GM18517 (cell line): Measurements from ENCODE around the gene NCBP3.
A peak's percentile ranks its signal among the peaks of the same experiment; 100 is the strongest.

Experiments used
- ATAC-seq: cut with Tn5 transposase; IDR thresholded peaks from one replicate; pipeline ENCODE4 v1.9.1; 2021; ENCODE audit warnings: mild to moderate bottlenecking, moderate library complexity; ENCODE audit not compliant: unreplicated experiment

The NCBP3 gene

GRCh38 chr17:3813171-3813570, 32.9 kb downstream of the NCBP3 start:
- ATAC-seq, result no peak

- ATAC-seq, result no peak
These were observed 33.3 kb downstream of the NCBP3 start for GRCh38 chr17:3812771-3813170.

GRCh38 chr17:3812284-3812683, 33.8 kb downstream of the NCBP3 start:
- no peak for ATAC-seq

- ATAC-seq, result no peak
These were observed 36.0 kb downstream of the NCBP3 start for GRCh38 chr17:3810019-3810418.

GRCh38 chr17:3809135-3809534, 36.9 kb downstream of the NCBP3 start:
- ATAC-seq, result no peak

- no peak for ATAC-seq
These were observed 37.3 kb downstream of the NCBP3 start for GRCh38 chr17:3808701-3809100.

GRCh38 chr17:3805581-3805980, 40.5 kb downstream of the NCBP3 start:
- no peak for ATAC-seq

- peak; percentile 49 for ATAC-seq
These were observed 41.5 kb downstream of the NCBP3 start for GRCh38 chr17:3804503-3804931.

GRCh38 chr17:3803308-3803640, 42.8 kb downstream of the NCBP3 start:
- no peak for ATAC-seq

GRCh38 chr17:3802461-3803307, 43.4 kb downstream of the NCBP3 start:
- ATAC-seq, result no peak

- no peak for ATAC-seq
These were observed 44.3 kb downstream of the NCBP3 start for GRCh38 chr17:3801792-3802191.

GRCh38 chr17:3801347-3801746, 44.7 kb downstream of the NCBP3 start:
- ATAC-seq, result no peak

GRCh38 chr17:3800362-3801271, 45.4 kb downstream of the NCBP3 start, which contains the start of gene ITGAE:
Gene ITGAE (minus strand): TSS chr17:3801188. CDS start chr17:3801144, 44 bp downstream.
- ATAC-seq, result no peak

- ATAC-seq, result no peak
These were observed 46.7 kb downstream of the NCBP3 start for GRCh38 chr17:3799181-3799945.

- ATAC-seq, result no peak
These were observed 47.5 kb downstream of the NCBP3 start for GRCh38 chr17:3798273-3799180.

GRCh38 chr17:3796822-3797170, 49.2 kb downstream of the NCBP3 start:
- peak; percentile 33 for ATAC-seq

- peak; percentile 69 for ATAC-seq
These were observed 49.8 kb downstream of the NCBP3 start for GRCh38 chr17:3796110-3796821.

GRCh38 chr17:3795390-3796102, 50.5 kb downstream of the NCBP3 start:
- no peak for ATAC-seq
